ENCODE results near the gene COPS7A.

The COPS7A gene

DNA sequence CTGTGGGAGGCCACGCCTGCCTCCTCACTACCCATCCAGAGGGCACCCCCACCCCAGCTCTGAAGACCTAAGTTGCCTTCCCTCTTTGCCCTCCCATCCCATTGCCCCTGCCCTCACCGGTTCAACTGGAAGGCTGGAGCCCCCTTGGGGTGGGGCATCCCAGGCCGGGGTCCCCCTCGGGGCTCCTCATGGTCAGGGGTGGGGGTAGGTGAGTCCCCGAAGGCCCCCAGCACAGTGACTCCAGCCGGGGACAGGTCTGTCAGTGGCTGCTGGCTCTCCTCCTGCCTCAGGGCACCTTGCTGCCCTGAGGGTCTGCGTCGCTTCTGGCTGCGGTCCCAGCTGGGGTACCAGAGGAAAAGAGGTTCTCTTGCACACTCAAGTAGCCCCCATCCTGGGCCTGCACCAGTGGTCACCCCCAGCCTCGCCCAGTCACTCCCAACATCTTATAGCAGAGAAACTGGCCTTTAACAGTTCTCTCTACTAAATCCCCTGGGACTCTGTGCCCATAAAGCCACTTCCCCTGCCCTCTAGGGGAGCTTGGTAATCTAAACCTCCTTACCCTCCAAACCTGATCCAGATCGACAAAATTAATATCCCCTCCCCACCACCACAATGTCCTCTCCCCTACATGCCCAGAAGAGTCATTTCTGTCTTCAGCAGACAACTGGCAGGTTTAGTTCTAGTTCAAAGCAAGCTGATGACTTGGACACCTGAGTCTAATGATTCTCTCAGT, 28.4 kb upstream of the COPS7A start:
- DNase-seq (ENCODE audit: low read depth, low spot score), result no peak
- POLR2A ChIA-PET, result no interaction called here
- CTCF ChIA-PET, result interaction anchor here (0.8 to 5.8 kb wide), 6 partner anchors 11 to 132 kb away, joined by 3 to 99 read pairs (median 10); no protein-coding TSS in a partner anchor
- no peak overlapping the region for H3K4me3 ChIP-seq (ENCODE audit: low read depth, low read length)
- TF ChIP-seq, protein P1, sequence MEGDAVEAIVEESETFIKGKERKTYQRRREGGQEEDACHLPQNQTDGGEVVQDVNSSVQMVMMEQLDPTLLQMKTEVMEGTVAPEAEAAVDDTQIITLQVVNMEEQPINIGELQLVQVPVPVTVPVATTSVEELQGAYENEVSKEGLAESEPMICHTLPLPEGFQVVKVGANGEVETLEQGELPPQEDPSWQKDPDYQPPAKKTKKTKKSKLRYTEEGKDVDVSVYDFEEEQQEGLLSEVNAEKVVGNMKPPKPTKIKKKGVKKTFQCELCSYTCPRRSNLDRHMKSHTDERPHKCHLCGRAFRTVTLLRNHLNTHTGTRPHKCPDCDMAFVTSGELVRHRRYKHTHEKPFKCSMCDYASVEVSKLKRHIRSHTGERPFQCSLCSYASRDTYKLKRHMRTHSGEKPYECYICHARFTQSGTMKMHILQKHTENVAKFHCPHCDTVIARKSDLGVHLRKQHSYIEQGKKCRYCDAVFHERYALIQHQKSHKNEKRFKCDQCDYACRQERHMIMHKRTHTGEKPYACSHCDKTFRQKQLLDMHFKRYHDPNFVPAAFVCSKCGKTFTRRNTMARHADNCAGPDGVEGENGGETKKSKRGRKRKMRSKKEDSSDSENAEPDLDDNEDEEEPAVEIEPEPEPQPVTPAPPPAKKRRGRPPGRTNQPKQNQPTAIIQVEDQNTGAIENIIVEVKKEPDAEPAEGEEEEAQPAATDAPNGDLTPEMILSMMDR (IDR thresholded peaks at IDR 0.05; ENCODE audit: insufficient read depth, low read length, missing control alignments), result no peak

DNA sequence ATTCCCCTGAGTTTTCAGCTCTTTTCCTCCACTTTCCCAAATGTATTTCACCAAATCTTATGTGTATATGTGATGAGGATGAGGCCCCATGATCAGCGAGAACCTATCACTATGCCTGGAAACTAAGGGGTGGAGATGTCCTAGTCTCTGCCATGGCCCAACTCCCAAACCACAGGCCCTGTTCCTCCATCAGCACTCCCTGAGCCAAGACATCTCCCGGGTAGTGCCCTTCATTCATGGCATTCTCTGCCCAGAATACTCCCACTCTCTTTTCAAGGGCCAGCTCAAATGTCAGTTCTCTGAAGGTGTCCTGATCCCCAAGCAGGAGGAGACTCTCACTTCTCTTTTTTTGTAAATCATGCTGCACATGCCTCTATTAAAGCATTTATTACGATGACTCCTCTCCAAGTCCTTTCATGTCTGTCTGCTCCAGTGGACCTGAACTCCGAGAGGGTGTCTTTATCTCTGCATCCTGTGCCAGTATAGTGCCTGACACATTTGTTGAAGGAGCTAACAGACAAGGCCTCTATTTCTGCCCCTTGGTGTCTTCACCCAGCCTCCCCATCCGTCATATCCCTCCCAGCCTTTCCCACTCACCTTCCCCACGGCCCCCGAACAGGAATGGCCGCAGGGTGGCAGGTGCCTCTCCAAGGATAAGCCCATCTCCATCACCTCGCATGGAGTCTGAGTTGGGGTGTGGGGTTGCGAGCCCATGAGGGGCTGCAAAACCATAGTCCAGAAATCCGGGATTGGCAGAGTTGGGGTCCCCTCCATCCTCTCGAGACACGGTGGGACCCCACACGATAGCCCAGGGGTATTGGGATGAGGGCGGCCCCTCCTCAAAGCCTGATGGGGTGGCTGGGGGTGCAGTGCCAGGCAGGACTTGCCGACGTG, 26.9 kb upstream of the COPS7A start:
- no peak overlapping the region for H3K4me3 ChIP-seq (ENCODE audit: low read depth, low read length)
- TF ChIP-seq, protein P1 (IDR thresholded peaks at IDR 0.05; ENCODE audit: insufficient read depth, low read length, missing control alignments), result no peak
- DNase-seq (ENCODE audit: low read depth, low spot score), result no peak
- ChIA-PET POLR2A (no interaction called here), CTCF (interaction anchor here (0.9 to 5.8 kb wide), 12 partner anchors 11 to 273 kb away, joined by 3 to 99 read pairs (median 8); partner anchors contain the start of genes COPS7A and MLF2)

DNA sequence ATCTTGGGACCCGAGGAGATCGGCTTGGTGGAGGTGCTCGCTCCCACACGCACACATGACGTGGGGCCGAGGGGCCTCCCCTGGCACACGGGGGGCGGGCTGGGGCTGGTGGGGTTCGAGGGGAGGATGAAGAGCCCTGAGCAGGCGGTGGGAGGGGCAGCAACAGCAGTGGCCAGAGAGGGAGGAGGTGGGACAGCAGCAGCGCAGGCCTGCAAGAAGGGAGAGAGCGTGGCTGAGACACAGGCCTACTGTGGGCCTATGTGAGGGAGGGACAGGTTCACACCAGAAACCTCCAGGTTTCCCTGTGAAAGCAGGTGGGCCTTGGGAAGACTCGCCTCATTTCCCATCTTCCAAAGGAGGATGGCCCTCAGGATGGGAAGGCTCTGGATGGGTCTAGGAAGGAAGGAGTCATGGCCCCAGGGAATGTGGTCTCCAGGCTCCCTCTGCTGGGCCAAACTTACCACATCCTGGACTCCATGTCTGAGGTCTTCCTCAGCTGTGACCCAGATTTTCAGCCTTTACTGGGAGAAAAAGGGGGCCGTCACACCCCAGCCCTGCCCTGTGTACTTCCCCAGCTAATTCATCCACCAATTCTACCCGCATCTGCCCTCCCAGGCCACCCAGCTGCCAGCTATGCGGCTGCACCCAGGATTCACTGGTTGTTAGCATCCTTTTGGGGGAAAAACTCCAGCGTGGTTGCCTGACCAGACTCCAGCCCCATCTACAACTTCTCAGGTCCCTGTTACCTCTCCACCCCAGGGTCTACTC, 26.1 kb upstream of the COPS7A start:
- no peak for DNase-seq (ENCODE audit: low read depth, low spot score)
- ChIA-PET CTCF (interaction anchor here (0.7 to 5.8 kb wide), 19 partner anchors 9 to 137 kb away, joined by 3 to 99 read pairs (median 6); partner anchors contain the start of genes COPS7A, MLF2, PTMS and ZNF384), POLR2A (interaction anchor here (0.7 to 1.8 kb wide), 2 partner anchors 8 to 158 kb away, joined by 5 to 10 read pairs; partner anchors contain the start of gene ZNF384)
- no peak overlapping the region; the same call in 1 of the 2 replicates for H3K4me3 ChIP-seq (ENCODE audit: low read depth, low read length)
- TF ChIP-seq, protein P1 (IDR thresholded peaks at IDR 0.05; ENCODE audit: insufficient read depth, low read length, missing control alignments), result peak; percentile 83

DNA sequence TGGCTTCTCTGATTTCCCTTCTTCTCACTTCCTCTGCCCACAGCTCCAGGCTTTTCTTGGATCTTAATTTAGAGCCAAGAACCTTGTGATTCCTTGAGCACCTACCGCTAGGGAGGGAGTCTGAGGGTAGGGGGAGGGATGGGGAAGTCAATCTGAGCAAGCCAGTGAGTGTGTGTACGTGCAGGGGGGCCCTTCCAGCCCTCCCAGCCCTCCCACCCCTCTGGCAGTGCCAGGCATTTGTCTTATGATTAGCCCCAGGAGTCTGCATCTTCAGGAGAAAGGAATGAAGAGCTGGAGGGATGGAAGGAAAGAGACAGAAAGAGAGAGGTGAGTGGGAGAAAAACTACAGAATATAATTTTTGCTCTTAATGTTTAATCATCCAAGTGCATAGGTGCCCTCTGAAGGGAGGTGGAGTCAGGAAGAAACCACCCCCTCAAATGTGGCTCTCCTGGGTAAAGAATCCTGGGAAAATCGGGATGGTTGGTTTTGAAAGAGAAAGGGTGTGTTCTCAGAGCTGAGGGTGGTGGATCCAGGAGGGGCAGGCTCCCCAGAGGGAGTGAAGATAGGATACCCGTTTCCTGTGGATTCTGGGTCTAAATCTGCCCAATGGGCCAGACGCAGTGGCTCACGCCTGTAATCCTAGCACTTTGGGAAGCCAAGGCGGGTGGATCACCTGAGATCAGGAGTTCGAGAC, 25.3 kb upstream of the COPS7A start:
- ChIA-PET CTCF (interaction anchor here (0.7 to 5.8 kb wide), 19 partner anchors 9 to 138 kb away, joined by 3 to 99 read pairs (median 6); partner anchors contain the start of genes COPS7A, MLF2, PTMS and ZNF384), POLR2A (interaction anchor here (0.7 to 1.8 kb wide), 2 partner anchors 9 to 159 kb away, joined by 5 to 10 read pairs; partner anchors contain the start of gene ZNF384)
- TF ChIP-seq, protein P1 (IDR thresholded peaks at IDR 0.05; ENCODE audit: insufficient read depth, low read length, missing control alignments), result no peak
- DNase-seq (ENCODE audit: low read depth, low spot score), result no peak
- no peak overlapping the region for H3K4me3 ChIP-seq (ENCODE audit: low read depth, low read length)

DNA sequence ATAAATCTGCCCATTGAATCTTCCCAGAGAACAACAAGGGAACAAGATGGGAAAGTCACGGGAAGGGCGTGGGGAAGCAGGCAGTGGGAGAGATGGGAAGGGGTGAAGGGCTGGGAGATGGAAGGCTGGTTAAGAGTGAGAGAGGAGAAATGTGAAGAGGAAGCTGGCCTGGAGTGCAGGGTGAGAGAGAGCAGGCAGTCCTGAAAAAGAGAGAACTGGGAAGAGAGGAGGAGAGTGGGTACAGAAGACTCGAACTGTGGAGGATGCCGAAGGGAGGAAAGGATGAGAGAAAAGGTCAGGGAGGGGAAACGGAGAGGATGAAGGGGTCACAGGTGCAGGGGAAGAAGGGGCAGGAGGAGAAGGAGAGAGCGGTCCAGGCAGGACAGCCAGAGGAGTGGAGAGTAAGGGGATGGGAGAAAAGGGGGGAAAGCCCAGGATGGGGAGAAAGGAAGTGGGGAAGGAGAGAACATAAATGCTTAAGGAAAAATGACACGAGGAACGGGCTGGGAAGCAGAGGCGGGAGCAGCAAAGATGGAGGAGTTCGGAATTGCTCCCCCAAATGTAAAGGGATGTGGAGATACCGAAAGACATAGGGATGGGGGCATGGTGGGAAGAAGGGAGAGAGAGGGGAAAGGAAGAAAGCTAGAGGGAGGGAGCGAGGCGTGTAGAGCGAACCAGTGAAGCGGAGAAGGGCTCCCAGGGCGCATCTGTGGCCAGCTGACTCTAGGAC, 24.4 kb upstream of the COPS7A start:
- peak overlapping the region; percentile 70 for H3K4me3 ChIP-seq (ENCODE audit: low read depth, low read length)
- no peak for DNase-seq (ENCODE audit: low read depth, low spot score)
- POLR2A ChIA-PET, result interaction anchor here (0.7 to 1.8 kb wide), 5 partner anchors 10 to 168 kb away, joined by 3 to 10 read pairs (median 4); partner anchors contain the start of genes CDCA3, CHD4, TPI1 and ZNF384
- CTCF ChIA-PET, result interaction anchor here (1.0 to 5.8 kb wide), 11 partner anchors 8 to 139 kb away, joined by 3 to 99 read pairs (median 7); partner anchors contain the start of genes COPS7A, MLF2, PTMS and ZNF384
- TF ChIP-seq, protein P1 (IDR thresholded peaks at IDR 0.05; ENCODE audit: insufficient read depth, low read length, missing control alignments), result no peak

Data from AG04449 (cell line).